Testis (tissue), 3 donors: ENCODE results near the gene CALU. TPM values are rescaled to one million over a fixed set of nuclear protein-coding genes. Genes with fewer than 3 reads are reported as not detected.
A peak's percentile ranks its signal among the peaks of the same experiment; 100 is the strongest.

ENCODE experiments used
- DNase-seq: peaks from one replicate; pipeline ENCODE4 v3.0.0-alpha.2; 2019
- H3K27ac ChIP-seq, 2 donors: fragments of 200-600 bp; sonication (generic); one replicate each; pipeline ENCODE4 v1.5.1; 2019
- H3K27me3 ChIP-seq: fragments of 200-600 bp; sonication (generic); one replicate; pipeline ENCODE4 v1.5.1; 2019
- H3K36me3 ChIP-seq: fragments of 200-600 bp; sonication (generic); one replicate; pipeline ENCODE4 v1.5.1; 2017; ENCODE audit warnings: low read depth; ENCODE audit errors: missing control alignments
- H3K4me1 ChIP-seq: fragments of 200-600 bp; sonication (generic); one replicate; pipeline ENCODE4 v1.5.1; 2019
- H3K4me3 ChIP-seq, 2 donors: fragments of 200-600 bp; sonication (generic); one replicate each; pipeline ENCODE4 v1.5.1; 2017 to 2019
- H3K9me3 ChIP-seq: fragments of 200-600 bp; sonication (generic); one replicate; pipeline ENCODE4 v1.5.1; 2017
- POLR2A ChIP-seq: fragments of 450-650 bp; IDR thresholded peaks from one replicate; pipeline ENCODE4 v1.6.1; 2017; ENCODE audit warnings: antibody characterized with exemption, mild to moderate bottlenecking, moderate library complexity
- WGBS, 2 donors: methylation state at CpG; one replicate each; pipeline ENCODE4 v1.1.5; 2018; 5-methylcytosine and 5-hydroxymethylcytosine counted together
- intact Hi-C: fragments of 100-400 bp; cut with DNase I; formaldehyde crosslinking; loops from one replicate; pipeline ENCODE4 v1.15.1; 2023; ENCODE audit warnings: low total_unique reads
- polyA plus RNA-seq: library from polyadenylated mRNA; stranded (reverse); fragments of 350-450 nt; fragmentation: Illumina TruSeq; extraction: RNeasy Lipid Tissue Mini Kit (QIAGEN cat#74804); gene quantifications from one replicate; pipeline ENCODE4 v1.2.3, GENCODE V29; 2014; ENCODE audit warnings: low read depth, low replicate concordance; ENCODE audit not compliant: insufficient read depth
- total RNA-seq, 2 donors: library from RNA; depleted of rRNA; stranded (reverse); fragments of >200 nt; gene quantifications; one replicate each; pipeline ENCODE4 v1.2.3, GENCODE V29; 2016
- TF ChIP-seq, protein P1 (sequence below), 3 experiments: fragments of 450-650 bp in 2 of 3; fragments of 200-600 bp in 1 of 3; sonication (generic) in 1 of 3; IDR thresholded peaks; one replicate each; pipeline ENCODE4 v1.5.1; 2016 to 2019; ENCODE audit warnings: antibody characterized with exemption in 3 of 3, mild to moderate bottlenecking in 2 of 3, moderate library complexity in 1 of 3

The CALU gene
- total and polyA plus RNA-seq, 3 donors from 2014 or later = 63.2 to 81.4 (median 63.4) TPM

DNA sequence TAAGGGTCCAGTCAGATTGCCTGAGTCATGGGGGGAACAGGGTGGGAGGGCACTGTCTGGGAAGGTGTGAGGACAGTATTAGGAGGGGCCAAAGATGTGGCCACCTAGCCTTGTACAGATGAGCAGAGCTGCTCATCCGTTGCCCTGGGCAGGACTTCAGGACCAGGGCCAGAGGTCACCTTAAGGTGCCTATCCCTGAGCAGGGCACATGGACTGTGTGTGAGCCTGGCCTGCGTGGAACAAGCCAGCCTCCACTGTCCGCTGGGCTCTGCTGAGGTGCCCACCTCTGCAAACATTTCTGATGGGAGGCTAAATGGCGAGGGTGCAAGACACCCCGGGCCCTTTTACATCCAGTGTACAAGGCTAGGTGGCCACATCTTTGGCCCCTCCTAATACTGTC, 39.8 kb downstream of the CALU start:
- no peak for TF ChIP-seq POLR2A
- TF ChIP-seq, protein P1, sequence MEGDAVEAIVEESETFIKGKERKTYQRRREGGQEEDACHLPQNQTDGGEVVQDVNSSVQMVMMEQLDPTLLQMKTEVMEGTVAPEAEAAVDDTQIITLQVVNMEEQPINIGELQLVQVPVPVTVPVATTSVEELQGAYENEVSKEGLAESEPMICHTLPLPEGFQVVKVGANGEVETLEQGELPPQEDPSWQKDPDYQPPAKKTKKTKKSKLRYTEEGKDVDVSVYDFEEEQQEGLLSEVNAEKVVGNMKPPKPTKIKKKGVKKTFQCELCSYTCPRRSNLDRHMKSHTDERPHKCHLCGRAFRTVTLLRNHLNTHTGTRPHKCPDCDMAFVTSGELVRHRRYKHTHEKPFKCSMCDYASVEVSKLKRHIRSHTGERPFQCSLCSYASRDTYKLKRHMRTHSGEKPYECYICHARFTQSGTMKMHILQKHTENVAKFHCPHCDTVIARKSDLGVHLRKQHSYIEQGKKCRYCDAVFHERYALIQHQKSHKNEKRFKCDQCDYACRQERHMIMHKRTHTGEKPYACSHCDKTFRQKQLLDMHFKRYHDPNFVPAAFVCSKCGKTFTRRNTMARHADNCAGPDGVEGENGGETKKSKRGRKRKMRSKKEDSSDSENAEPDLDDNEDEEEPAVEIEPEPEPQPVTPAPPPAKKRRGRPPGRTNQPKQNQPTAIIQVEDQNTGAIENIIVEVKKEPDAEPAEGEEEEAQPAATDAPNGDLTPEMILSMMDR (IDR thresholded peaks at IDR 0.05) = no peak
- 86 to 98% methylated on average over 2 to 5 of the region's 5 CpGs for WGBS, 2 donors
- no peak overlapping the region for H3K4me3 ChIP-seq
- no peak for DNase-seq
- no peaks in the 10 kb centered on the region for H3K27me3 ChIP-seq
- H3K4me1 ChIP-seq = no peaks in the 10 kb centered on the region
- intact Hi-C loops = no loop called here
- no peaks in the 10 kb centered on the region for H3K9me3 ChIP-seq
- no peak overlapping the region for H3K27ac ChIP-seq
- no peaks in the 10 kb centered on the region for H3K36me3 ChIP-seq

DNA sequence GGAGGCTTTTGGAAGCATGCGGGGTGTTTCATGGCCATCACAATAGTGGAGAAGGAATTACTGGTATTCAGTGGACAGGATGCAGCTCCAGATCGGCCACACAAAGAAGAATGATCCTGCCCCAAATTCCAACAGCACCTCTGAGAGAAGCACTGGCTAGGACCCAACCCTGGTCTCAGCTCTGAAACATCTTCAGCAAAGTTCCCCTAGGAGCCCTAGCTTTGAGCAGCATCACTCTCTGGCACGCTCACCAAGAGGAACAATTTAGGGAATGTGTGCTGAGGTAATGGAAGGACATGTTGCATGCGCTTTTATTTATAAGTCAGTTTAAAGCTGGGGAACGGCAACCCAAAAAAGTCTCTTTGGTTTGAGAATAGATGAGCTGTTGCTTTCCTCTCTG, 42.0 kb downstream of the CALU start:
- no peaks in the 10 kb centered on the region for H3K36me3 ChIP-seq
- intact Hi-C loops = no loop called here
- H3K4me1 ChIP-seq = no peaks in the 10 kb centered on the region
- TF ChIP-seq POLR2A = no peak
- TF ChIP-seq, protein P1 (IDR thresholded peaks at IDR 0.05) = no peak
- DNase-seq = no peak
- no peaks in the 10 kb centered on the region for H3K9me3 ChIP-seq
- H3K27ac ChIP-seq = no peak overlapping the region
- H3K27me3 ChIP-seq = no peaks in the 10 kb centered on the region
- H3K4me3 ChIP-seq = no peak overlapping the region
- WGBS, 2 donors = 79 to 82% methylated on average over 5 of the region's 5 CpGs

DNA sequence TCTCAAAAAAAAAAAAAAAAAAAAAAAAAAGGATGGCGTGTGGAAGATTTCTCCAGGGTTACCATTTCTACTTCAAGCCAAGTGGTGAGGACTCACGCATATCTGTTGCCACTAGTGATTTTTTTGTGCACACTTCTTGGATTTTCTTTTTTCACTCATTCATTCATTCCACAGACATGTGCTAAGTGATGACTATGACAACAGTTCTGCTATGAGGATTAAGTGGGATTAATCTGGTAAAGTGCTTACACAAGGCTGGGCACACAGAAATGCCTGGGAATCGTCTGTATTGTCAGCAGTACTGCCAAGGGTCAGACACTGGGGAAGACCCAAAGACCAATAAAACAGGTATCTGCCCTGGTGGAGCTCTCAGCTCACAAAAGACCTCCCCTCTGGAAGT, 42.7 kb downstream of the CALU start:
- intact Hi-C loops = no loop called here
- no peak overlapping the region for H3K4me3 ChIP-seq
- DNase-seq = no peak
- H3K4me1 ChIP-seq = no peaks in the 10 kb centered on the region
- no peak overlapping the region for H3K27ac ChIP-seq
- no peaks in the 10 kb centered on the region for H3K9me3 ChIP-seq
- H3K36me3 ChIP-seq = no peaks in the 10 kb centered on the region
- 81 to 94% methylated on average over 3 of the region's 3 CpGs for WGBS, 2 donors
- no peak for TF ChIP-seq POLR2A
- TF ChIP-seq, protein P1 (IDR thresholded peaks at IDR 0.05) = no peak
- no peaks in the 10 kb centered on the region for H3K27me3 ChIP-seq

DNA sequence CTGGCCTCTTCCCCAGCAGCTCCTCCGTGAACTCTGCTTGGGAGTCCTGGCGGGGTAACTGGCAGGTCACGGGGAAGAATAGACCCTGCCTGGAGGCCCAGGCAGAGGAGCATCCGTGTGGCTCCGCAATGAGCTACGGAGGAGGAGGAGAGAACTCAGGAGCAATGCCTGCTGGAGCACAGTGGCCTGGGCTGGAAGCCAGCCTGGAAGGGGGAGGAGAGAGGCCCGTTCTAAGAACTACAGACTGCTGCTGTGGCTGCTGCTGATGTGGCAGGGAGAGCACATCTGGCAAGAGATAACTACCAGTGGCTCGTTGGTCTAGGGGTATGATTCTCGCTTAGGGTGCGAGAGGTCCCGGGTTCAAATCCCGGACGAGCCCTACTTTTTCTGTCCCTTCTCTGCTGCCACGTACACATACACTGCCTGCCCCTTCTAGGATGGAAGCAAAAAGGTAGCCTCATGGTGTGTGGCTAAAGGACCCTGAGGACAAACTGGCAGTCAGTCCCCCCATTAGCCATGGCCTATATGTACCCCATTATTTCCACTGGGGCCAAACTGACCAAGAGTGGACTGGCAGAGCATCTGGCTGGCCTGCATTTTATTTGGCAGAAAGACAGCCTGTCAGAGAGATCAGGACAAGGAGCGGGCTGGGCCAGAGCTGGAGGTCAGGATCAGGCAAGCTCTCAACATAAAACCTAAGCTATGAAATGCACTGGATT, 44.1 kb downstream of the CALU start:
- TF ChIP-seq, protein P1 (IDR thresholded peaks at IDR 0.05) = no peak
- TF ChIP-seq POLR2A = no peak
- H3K9me3 ChIP-seq = no peaks in the 10 kb centered on the region
- no peaks in the 10 kb centered on the region for H3K27me3 ChIP-seq
- no peaks in the 10 kb centered on the region for H3K4me1 ChIP-seq
- H3K4me3 ChIP-seq = no peak overlapping the region
- intact Hi-C loops = no loop called here
- H3K27ac ChIP-seq = no peak overlapping the region
- peak; percentile 83 for DNase-seq
- H3K36me3 ChIP-seq = no peaks in the 10 kb centered on the region
- 39 to 56% methylated on average over 12 to 15 of the region's 15 CpGs for WGBS, 2 donors

DNA sequence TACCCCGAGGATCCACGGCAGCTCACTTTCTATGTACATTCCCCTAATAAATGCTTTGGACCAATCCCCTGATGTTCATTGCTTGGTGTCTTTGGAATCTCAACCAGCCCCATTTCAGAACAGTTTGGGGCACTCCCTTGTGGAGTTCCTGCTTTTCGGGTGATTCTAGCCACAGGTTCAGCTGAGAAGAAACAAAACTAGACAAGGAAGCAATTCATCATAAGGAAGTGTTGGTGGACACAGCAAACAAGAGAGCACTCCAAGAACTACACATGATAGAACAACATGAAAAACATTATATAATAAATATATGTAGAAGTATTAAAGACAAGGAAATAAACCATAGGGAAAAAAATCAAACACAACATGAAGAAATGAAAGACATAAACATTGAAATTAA, 46.6 kb downstream of the CALU start:
- no peaks in the 10 kb centered on the region for H3K9me3 ChIP-seq
- intact Hi-C loops = no loop called here

More for the DNA sequence above, 46.6 kb downstream of the CALU start:
- Histone ChIP-seq H3K36me3 (no peaks in the 10 kb centered on the region), H3K27me3 (no peaks in the 10 kb centered on the region), H3K27ac (no peak overlapping the region), H3K4me3 (no peak overlapping the region), H3K4me1 (no peaks in the 10 kb centered on the region)
- TF ChIP-seq, protein P1 (IDR thresholded peaks at IDR 0.05) = no peak
- no peak for TF ChIP-seq POLR2A
- WGBS, 2 donors = 90 to 95% methylated on average over 3 of the region's 3 CpGs
- no peak for DNase-seq
